HG02571 (cell line): ENCODE results near the gene AOC1.

Experiments
- ATAC-seq: cut with Tn5 transposase; IDR thresholded peaks from one replicate; pipeline ENCODE4 v1.9.1; 2021; ENCODE audit warnings: mild to moderate bottlenecking, moderate library complexity; ENCODE audit not compliant: unreplicated experiment

Gene AOC1

DNA sequence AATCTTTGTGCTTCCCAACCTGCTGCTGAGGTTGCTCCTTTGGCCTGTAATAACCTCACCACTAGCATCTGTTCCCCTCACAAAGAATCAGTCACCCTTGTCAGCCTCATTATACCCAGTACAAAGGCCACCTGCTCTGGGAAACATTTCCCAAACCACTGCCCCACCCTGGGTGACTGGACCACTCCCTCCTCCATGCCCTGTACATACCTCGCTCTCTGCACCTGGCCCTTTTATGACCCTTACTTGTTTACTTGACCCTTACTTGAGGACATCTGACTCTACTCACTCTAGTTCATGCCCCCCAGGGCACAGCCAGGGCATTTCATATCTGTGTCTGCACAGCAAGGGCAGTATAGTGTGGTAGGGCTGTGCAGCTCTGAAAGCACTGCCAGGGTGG, 21.4 kb upstream of the AOC1 start:
- ATAC-seq, result no peak

DNA sequence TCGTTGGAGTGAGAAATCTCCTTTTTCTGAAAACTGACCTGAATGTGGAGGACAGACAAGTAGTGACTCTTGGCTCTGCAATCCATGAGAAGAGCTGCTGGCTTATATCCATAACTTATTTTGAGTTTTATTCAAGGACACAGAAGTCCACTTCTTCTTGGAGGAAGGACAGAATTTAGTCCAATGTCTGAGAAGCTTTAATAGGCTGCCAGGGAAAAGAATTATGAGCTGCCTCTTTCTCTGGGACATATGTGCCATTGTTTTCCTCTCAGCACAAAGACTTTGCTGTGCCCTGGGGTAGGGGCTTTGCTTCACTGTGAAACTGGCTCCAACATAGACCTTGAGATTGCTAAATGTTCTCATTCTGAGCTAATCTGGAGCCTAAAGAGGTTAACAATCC, 20.5 kb upstream of the AOC1 start:
- no peak for ATAC-seq

DNA sequence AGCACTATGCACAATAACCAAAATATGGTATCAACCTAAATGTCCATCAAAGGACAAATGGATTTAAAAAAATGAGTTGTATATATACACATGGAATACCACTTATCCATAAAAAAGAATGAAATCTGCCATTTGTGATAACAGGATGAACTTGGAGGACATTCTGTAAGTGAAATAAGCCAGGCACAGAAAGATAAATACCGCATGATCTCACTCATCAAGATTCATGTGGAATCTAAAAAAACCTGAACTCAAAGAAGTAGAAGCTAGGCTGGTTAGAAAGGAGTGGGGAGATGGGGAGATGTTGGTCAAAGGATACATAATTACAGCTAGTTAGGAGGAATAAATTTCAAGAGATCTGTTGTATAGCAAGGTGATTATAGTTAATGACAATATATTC, 17.3 kb upstream of the AOC1 start:
- no peak for ATAC-seq

DNA sequence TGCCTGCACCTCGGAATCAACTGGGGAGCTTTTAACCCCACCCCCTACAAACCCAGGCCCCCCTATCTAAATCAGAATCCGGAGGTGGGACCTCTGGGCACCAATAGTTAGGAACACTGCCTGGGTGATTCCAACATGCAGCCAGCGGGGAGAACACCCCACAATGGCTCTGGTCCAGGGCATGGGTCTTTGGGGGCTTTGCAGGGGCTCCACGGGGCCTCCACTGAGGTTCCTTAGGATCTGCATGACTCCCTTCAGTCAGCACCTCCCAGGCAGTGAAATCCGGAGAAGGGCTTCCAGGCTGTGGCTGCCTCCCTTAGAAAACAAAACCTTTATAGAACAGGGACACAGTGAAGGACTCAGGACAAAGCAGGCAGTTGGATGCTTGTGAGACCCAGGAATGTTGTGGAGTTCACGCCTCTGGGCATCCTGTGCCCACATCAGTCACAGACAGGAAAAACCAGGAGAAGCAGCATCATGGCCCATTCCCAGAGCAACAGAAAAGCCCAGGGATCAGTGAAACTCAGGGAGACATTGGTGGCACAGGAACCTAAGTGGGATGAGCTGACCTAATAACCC, 16.5 kb upstream of the AOC1 start:
- ATAC-seq, result no peak

DNA sequence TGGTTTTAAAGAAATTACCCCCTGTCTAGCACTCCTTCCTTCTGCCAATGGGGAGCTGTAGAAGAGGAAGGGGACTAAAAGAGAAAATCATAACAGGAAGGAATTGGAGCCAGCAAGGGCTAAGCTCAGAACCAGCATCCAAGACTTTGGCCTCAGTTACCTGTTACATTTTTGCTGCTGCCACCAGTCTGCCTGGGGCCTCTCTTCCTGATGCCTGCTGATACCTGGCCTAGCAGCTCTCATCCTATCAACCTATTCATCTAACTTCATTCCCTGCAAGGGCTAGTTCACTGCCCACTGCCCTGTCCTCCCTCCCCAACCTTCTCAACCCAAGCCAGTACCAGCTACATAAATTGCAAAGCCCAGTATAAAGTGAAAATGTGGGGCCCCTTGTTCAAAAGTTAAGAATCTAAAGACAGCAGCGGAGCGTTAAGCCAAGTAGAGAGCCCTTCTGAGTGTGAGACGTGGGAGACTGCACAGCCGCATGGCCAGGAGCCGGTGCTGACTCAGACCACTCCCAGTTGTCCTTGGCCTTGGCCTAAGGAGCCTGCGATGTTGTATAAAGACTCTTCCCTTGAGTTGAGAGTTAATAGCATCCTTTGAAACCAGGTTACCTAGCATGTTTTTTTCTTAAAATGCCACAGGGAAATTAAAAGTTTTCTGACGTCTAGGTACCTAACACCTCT, 13.2 kb upstream of the AOC1 start:
- no peak for ATAC-seq

DNA sequence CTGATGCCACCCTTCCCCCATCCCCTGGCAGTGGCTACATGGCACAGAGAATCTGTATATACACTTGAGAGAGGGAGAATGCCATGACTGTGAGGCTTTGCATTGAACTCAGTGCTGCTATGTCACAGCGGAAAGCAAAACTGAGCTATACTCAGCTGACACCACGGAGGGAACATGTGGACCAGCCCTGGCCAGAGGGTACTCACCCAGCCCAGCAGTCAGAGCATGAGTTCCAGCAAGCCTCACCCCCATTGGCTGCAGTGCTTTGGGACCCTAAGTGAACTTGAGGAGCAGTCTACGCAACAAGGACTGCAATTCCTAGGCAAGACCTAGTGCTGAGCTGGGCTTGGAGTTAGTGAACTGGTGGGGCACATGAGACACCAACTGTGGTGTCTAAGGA, 10.3 kb upstream of the AOC1 start:
- no peak for ATAC-seq

DNA sequence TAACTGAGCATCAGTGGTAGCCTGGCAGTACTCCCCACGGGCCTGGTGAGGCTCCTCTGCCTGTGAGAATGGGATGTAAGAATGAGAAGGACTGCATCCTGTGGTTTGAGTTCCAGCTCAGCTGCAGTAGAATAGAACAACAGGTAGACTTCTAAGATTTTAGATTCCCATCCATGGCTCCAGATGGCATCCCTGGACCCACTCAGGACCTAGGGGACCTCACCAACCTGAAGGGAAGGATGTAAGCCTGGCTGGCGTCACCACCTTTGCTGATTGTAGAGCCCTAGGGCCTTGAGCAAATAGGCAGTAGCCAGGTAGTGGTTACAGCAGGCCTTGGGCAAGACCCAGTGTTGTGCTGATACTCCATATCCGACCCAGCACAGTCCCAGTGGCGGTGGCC, 9.6 kb upstream of the AOC1 start:
- no peak for ATAC-seq

DNA sequence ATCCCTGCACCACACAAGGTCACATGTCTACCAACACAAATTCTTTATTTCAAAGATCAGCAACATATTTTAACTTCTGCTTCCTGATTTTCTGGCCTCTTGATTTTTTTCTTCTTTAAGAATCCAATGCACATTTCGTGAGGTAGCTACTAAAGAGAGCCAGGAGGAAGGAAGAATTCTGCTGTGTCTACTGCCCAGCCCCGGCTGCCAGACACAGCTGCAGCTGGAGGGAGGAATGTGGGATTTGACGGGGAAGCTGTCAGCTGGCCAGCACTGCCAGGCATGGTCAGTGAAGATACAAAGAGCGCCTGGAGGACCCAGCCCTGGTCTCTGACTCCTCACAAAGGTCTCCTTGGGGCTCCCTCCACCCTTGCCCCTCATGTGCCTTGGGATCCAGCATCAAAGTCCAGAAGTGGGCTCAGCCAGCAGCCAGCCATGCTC, 6.9 kb upstream of the AOC1 start:
- no peak for ATAC-seq

DNA sequence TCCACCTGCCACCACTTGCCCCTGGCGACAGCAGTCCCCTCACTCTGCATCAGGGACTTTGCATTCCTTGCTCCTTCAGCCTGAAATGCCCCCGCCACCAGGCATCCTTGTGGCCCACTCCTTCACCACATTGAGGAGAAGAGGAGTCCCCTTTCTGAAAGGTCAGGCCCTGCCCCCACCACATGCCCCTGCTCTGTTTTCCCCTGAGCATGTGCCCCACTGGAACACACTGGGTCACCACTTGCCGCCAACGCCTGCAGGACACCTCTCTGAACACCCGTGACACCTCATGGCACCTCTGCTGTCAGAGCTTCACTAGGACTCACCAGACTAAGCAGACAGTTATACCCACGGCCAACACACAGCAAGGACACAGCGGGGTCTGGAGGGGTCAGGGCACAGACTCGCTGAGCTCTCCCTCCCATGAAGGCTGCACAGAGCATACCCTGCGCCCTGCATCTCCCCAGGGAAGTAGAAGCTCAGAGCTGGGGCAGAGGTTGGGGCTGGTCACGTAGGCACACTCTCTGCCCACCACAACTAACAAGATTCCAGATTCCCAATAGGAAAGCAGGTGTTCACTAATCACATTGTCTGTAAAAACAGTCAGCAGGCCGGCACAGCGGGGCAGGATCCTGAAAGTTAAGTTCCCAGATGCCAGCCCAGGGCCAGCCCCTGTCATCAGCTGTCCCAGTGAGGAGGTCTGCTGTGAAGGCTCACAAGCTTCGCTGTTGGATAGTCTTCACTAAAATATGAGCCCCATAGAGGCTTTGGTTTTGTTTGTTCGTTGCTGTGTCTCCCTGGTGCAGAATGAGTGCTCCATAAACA, 5.8 kb upstream of the AOC1 start:
- no peak for ATAC-seq

DNA sequence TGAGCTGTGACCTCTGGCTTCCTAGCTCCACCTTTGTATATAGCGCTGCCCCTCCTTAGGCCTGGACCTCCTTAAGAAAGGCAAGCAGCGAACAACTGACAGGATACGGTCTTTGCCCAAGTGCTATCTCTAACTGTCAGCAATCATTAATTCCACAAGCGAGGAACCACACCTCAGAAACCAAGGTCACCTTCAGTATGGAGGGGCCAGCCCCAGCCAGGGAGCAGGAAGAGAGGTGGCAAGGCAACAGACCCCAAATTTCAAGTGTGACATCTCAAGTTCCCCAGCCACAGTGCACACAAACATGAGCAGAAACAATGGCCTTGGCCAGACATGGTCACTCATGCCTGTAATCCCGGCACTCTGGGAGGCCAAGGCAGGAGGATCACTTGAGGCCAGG, 4.8 kb upstream of the AOC1 start:
- ATAC-seq, result no peak

DNA sequence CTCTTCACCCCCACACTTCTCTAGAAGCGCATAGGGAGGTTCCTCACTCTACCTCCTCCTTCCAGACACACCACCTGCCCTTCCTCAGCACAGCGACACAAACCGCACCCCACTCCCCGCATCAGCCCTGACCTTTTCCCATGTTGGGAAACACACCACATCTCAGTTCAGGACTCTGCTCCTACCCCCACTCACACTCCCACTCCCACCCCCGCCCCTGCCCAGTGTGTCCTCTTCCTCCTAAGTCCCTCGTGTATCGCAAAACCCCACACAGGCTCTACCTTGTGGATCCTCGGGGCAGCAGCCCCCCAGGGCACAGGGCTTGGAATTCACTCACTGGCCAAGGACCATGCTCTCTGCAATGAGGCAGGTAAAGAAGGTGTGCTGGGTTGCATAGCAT, 4.2 kb upstream of the AOC1 start:
- no peak for ATAC-seq

DNA sequence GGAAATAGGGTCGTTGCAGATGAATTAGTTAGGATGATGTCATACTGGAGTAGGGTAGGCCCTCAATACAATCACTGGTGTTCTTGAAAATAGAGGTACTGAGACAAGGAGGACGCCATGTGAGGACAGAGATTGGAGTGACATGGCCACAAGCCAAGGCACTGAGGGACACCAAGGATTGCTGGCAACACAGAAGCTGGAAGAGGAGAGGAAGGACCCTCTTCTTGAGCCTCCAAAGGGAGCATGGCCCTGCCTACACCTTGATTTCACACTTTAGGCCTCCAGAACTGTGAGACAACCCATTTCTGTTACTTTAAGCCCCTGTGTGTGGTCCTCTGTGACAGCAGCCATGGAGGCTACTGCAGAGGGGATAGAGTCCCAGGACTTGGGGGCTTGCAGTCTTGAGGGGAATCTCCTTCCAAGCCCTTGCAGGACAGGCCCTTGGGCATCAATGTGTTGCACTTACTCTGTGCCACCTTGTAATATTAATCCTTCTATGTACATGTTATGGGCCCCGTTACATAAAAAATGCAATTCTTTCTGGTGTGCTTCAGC, 3.7 kb upstream of the AOC1 start:
- ATAC-seq, result no peak

DNA sequence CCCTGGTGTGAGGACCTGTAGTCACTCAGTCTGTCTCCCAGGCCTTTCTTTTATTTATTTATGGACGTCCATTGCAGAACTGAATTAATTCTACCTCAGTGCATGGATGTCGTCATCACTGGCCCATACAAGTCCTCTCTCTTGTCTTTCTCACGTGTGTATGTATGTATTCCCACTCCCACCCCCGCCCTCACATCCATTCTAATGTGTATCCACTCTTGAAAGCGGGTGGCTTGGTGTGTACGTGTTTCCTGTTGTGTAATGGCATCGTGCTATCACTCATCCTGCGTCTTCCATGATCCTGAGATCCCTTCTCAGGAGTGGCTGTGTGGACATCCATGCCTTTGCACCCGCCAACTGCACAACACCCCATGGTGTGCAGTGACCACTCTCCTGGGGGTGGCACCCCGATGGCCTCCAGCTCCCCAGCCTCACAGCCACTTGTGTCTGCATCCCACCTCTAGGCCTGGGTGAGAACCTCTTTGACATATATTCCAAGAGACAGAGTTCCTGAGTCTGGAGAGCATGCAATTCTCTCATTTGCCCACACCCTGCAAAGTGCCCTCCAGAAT, 3.0 kb upstream of the AOC1 start:
- no peak for ATAC-seq

DNA sequence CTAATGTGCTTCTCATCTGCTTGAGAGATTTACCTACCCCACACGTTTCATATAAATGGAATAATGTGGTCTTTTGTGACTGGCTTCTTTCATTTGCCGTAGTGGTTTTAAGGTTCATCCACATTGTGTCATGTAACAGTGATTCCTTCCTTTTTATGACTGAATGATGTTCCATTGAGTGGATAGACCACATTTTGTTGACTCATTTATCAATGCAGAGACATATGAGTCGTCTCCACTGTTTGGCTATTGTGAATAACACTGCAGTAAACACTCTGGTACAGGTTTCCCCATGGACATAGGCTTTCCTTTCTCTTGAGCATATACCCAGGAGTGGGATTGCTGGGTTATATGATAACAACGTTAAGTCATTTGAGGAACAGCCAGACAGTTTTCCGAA, 2.0 kb upstream of the AOC1 start:
- ATAC-seq, result no peak

DNA sequence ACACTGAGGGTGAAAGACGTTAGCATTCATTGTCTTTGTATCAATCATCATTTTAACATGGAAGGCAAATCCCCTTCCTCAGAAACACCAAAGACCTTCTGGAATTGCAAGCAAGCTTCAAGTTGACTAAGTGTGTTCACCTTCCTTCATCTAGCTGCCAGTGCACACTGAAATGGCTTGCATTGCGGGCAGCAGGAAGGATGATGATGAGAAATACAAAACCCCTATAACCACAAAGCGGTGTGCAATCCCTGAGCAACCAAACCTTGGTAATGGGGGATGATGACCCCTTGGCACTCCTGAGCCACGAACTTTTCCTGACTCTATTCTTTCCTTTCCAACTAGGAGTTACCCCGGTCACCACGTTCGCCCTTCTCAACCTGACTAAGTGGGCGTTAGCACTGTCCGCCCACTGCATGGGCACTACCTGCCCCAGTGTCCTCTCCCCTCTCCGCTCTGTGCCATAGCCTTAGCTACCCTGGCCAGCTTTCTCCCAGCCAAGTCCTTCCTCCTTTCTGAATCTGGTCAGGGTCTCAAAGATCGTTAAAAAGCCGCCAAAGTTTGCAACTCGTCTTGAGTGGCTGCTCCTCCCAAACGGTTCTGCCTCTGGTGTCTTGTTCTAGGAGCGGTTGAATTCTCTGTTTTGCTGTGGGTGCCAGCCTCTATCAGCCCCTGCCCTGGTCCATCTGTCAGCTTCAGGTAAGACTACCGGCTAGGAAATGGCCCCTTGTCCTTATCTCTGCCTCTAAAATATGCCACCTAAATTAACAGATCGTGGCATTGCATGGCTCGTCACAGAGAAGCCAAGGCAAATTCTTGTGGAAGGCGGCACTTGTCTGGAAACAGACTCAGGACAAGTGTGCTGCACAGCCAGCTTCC, 586 bp upstream of the AOC1 start:
- no peak for ATAC-seq

DNA sequence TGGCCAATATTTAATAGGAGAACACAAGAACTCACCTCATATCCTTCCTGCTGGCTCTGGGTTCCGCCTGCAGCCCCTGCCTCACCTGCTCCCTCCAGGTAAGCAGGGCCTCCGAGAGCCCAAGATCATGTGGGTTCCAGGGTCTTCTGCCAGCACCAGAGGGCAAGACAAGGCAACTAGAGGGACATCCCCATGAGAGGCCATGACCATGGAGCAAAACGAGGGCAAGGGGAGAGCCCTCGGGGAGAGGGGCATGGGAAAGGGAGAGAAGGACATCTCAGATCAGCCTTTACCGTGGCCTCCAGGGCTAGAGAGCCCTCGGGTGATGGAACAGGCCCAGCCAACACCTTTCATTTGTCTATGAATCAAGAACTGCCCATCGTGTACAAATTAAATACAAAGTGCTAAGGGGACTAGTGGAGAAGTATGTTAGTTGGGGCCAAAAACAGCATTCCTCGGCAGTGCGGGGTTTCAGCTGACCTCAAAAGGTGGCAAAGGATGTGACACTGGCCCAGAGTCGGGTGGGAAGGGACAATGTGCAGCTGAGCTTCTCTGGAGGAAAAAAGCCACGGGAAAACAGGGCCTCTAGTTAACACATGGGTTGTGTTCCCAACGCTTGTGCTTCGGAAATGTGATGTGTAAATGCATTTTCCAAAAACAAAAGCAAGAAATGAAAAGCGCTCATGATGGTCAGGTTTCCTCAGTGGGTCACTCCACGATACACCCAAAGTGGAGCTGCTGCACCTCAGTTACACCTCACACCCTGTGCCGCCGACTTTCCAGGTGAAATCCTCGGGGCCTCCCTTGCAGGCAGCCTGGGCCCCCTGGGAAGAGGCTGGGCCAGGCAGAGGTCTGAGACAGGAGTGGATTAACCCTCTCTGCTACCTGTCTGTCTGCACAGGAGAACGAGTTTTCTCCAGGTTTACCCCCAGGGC, 2.0 kb downstream of the AOC1 start:
- ATAC-seq, result no peak

DNA sequence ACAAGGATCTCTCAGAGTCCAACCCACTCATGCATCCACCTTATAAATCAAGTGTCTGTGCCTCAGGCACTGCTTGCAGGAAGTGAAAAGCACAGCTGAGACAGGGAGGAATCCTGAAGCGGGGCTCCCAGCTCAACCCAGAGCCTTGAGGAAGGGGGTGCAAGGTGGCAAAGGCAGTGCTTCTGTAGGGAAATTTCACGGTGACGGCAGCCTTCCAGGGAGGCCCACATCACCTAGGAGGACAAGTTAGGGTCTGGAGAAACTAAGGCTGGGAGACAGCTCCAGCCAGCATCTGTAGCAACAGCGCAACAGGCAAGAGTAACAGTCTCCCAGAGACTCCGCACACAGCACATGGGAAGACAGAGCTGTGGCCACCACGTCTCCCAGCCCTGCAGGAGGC, 2.7 kb downstream of the AOC1 start:
- no peak for ATAC-seq

DNA sequence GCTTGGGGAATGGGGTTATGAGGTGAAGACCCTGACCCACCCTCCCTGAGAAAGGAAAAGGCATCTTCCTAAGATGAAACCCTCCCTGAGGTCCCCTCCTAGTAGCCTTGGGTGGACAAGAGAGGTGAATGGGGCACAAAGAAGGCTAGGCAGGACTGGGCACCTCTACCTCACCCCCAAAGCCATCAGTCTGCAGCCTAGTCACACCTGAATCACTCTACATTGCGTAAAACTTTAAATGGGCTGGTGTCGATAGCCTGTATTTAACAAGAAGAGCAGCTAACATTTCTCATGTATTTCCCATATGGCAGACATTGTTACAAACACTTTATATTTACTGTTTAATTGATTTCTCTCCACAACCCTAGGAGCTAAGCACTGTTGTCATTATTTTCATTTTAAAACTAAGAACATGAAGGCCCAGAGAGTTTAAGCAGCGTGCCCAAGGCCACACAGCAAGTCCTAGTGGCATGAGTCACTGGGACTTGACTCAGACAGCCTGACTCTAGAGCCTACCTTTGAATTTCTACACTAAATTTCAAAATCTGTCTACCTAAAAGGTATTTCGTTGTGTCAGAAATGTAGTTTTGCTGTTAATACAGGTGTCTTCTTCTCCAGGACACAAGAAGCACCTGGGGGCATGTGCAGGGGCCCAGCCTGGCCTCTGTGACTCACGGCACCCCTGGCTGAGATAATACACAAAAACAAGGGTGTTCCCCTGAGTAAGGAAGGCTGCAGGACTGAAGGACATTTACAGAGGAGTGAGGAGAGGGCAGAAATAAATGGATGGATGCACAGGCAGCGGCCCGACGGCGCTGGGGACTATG, 3.4 kb downstream of the AOC1 start:
- no peak for ATAC-seq
